HuH-7.5 (cell line): ENCODE data around the gene KCND2.

Experiments
- DNase-seq: peaks from one replicate; pipeline ENCODE4 v3.0.0; 2011; ENCODE audit warnings: low spot score

The KCND2 gene

GRCh38 chr7:120311028-120311788 is 38.2 kb downstream of the KCND2 start:
- DNase-seq: no peak

- DNase-seq: no peak
Measured at GRCh38 chr7:120320218-120320961, 47.4 kb downstream of the KCND2 start.

- no peak for DNase-seq
Measured at GRCh38 chr7:120327054-120327453, 54.1 kb downstream of the KCND2 start.

GRCh38 chr7:120332433-120332832 is 59.5 kb downstream of the KCND2 start:
- DNase-seq: no peak

- DNase-seq: no peak
Measured at GRCh38 chr7:120334475-120334874, 61.5 kb downstream of the KCND2 start.

- peak; percentile 7 for DNase-seq
Measured at GRCh38 chr7:120337308-120337907, 64.4 kb downstream of the KCND2 start.

- no peak for DNase-seq
Measured at GRCh38 chr7:120344276-120344675, 71.3 kb downstream of the KCND2 start.

- no peak for DNase-seq
Measured at GRCh38 chr7:120353171-120353570, 80.2 kb downstream of the KCND2 start.

GRCh38 chr7:120360918-120361317 is 87.9 kb downstream of the KCND2 start:
- DNase-seq: no peak

GRCh38 chr7:120363414-120363813 is 90.4 kb downstream of the KCND2 start:
- no peak for DNase-seq

GRCh38 chr7:120370954-120371353 is 98.0 kb downstream of the KCND2 start:
- no peak for DNase-seq

GRCh38 chr7:120373174-120373573 is 100.2 kb downstream of the KCND2 start:
- DNase-seq: no peak

- no peak for DNase-seq
Measured at GRCh38 chr7:120394595-120394994, 121.6 kb downstream of the KCND2 start.

GRCh38 chr7:120395526-120396019 is 122.6 kb downstream of the KCND2 start:
- DNase-seq: no peak

GRCh38 chr7:120398284-120399000 is 125.5 kb downstream of the KCND2 start:
- DNase-seq: no peak

GRCh38 chr7:120400806-120401455 is 128.0 kb downstream of the KCND2 start:
- DNase-seq: no peak

- no peak for DNase-seq
Measured at GRCh38 chr7:120402079-120402767, 129.2 kb downstream of the KCND2 start.

- no peak for DNase-seq
Measured at GRCh38 chr7:120402801-120403200, 129.8 kb downstream of the KCND2 start.

GRCh38 chr7:120404042-120404441 is 131.1 kb downstream of the KCND2 start:
- DNase-seq: no peak

GRCh38 chr7:120405652-120406051 is 132.7 kb downstream of the KCND2 start:
- DNase-seq: no peak

GRCh38 chr7:120407010-120407409 is 134.0 kb downstream of the KCND2 start:
- no peak for DNase-seq
